Mucosa of descending colon (tissue), 3 donors: Measurements from ENCODE around the gene MAML2. TPM values are rescaled to one million over a fixed set of nuclear protein-coding genes. Genes with fewer than 3 reads are reported as not detected.
A peak's percentile ranks its signal among the peaks of the same experiment; 100 is the strongest.

Experiments used
- ATAC-seq: fragments of 200-7000 bp; cut with Tn5 transposase; one replicate; pipeline ENCODE4 v1.9.1; 2020; ENCODE audit warnings: mild to moderate bottlenecking, moderate library complexity
- DNase-seq, 3 donors: peaks; one replicate each; pipeline ENCODE4 v3.0.0-alpha.2; 2020
- H3K36me3 ChIP-seq: fragments of 200-600 bp; one replicate; pipeline ENCODE4 v1.8.0; 2021; ENCODE audit warnings: low read depth, mild to moderate bottlenecking
- H3K4me1 ChIP-seq: fragments of 200-600 bp; one replicate; pipeline ENCODE4 v1.8.0; 2021; ENCODE audit warnings: low read depth, mild to moderate bottlenecking
- H3K4me3 ChIP-seq: fragments of 200-600 bp; one replicate; pipeline ENCODE4 v1.8.0; 2021; ENCODE audit warnings: mild to moderate bottlenecking
- H3K9me3 ChIP-seq: fragments of 200-600 bp; one replicate; pipeline ENCODE4 v1.8.0; 2021; ENCODE audit warnings: mild to moderate bottlenecking
- CTCF ChIP-seq: fragments of 200-600 bp; IDR thresholded peaks from one replicate; pipeline ENCODE4 v1.8.0; 2022; ENCODE audit warnings: antibody characterized with exemption, mild to moderate bottlenecking
- intact Hi-C, 2 donors: fragments of 100-400 bp; cut with DNase I in 1 of 2; cut with micrococcal nuclease in 1 of 2; formaldehyde crosslinking; loops; one replicate each; pipeline versions ENCODE4 v1.11.0 to v1.11.1; 2022; cut with DNase I, micrococcal nuclease
- total RNA-seq, 3 donors: library from RNA; stranded (reverse); fragmentation: NEBNext Ultra II Directional in 2 of 3; extraction: Animal tissue kit (Norgen Biotek cat#: 25700) in 2 of 3; gene quantifications; one replicate each; pipeline versions ENCODE4 v1.2.1 to v1.2.4, GENCODE V29; 2021 to 2023
- donor health status: DM: no; HTN: no; CAD: no; lungs with moderate emphysema.
- donor health status: DM: no; HTN: no; CAD: no.
- donor health status: DM: no; HTN: yes; CAD: no.

Gene MAML2
- total RNA-seq, 3 donors from 2014 or later = 15.2 to 26.4 (median 15.8) TPM

DNA sequence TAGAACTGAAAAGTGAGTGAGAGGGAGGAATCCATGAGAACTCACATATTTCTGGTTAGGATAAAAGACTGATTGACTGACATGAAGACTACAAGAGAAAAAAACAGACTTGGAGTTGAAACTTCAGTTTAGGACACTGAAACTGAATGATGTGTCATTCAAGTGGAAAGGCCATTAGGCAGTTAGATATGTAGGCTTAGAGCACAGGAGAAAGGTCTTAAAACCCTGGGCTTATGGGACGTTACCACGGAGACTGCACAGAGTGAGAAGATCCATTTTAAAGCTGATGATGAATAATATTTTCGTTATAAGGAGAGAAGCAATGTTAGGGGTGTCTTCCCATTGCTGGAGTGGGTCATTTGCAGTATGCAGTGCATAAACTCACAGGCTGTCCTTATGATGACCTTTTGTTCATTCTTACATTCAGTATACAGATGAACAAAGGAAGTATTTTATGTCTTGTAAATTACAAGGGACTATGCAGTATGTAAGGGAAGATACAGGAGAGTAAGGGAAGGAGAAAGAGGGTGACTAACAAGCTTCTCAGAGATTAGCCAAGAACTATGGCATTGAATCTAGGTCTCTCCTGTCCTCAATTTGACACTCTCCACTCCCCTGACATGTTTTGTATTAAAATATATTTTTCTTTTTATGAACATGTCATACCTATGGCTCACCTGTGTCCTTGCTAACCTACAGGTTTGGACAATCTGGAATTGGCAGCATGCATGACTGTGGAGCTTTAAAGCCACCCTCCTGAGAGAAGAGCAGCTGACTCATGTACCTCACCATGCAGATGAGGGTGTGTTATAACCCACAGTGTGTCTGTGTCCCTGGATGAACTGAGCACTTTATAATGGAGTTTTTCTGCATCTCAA lies 63.7 kb downstream of the MAML2 start:
- Histone ChIP-seq H3K4me1 (peaks cover 34% of the 10 kb centered on the region), H3K9me3 (no peaks in the 10 kb centered on the region), H3K4me3 (no peak overlapping the region), H3K36me3 (no peaks in the 10 kb centered on the region)
- no peak for TF ChIP-seq CTCF
- ATAC-seq = peak; percentile 89
- intact Hi-C loops = no loop called here
- peak in 1 of 3 donors; percentile 53 for DNase-seq

GRCh38 chr11:96278039-96278897 lies 64.7 kb downstream of the MAML2 start:
- ATAC-seq (peak; percentile 48), DNase-seq (no peak)
- Histone ChIP-seq H3K9me3 (no peaks in the 10 kb centered on the region), H3K36me3 (no peaks in the 10 kb centered on the region), H3K4me3 (no peak overlapping the region), H3K4me1 (peaks cover 34% of the 10 kb centered on the region)
- intact Hi-C loops = no loop called here
- TF ChIP-seq CTCF = no peak

DNA sequence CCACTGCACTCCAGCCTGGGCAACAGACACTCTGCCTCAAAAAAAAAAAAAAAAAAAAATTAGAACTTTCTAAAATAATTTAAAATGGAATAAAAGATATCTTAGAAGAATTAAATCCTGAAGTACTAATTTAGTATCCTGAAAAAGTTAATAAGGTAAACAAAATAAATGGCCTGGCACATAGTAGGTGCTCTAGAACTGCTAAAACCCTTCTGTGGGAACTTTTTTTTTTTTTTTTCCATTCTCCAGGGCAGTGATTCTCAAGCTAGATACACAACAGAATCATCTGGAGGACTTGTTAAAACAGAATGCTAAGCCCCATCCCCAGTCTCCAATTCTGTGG lies 65.3 kb downstream of the MAML2 start:
- intact Hi-C loops = no loop called here
- Histone ChIP-seq H3K4me1 (peaks cover 34% of the 10 kb centered on the region), H3K4me3 (no peak overlapping the region), H3K9me3 (no peaks in the 10 kb centered on the region), H3K36me3 (no peaks in the 10 kb centered on the region)
- DNase-seq (no peak), ATAC-seq (no peak)
- TF ChIP-seq CTCF = no peak

GRCh38 chr11:96276836-96277235 lies 66.2 kb downstream of the MAML2 start:
- peak in 1 of 3 donors; percentile 48 for DNase-seq
- ATAC-seq = peak; percentile 62
- intact Hi-C loops = no loop called here

More at GRCh38 chr11:96276836-96277235, 66.2 kb downstream of the MAML2 start:
- Histone ChIP-seq H3K36me3 (no peaks in the 10 kb centered on the region), H3K4me1 (peaks cover 29% of the 10 kb centered on the region), H3K9me3 (no peaks in the 10 kb centered on the region), H3K4me3 (no peak overlapping the region)
- no peak for TF ChIP-seq CTCF
